H9 (cell line): ENCODE results near the gene ZNHIT2. TPM values are rescaled to one million over a fixed set of nuclear protein-coding genes. Genes with fewer than 3 reads are reported as not detected.

Experiments used
- DNase-seq: peaks from one replicate; pipeline ENCODE4 v3.0.0-alpha.2; 2017
- H2AFZ ChIP-seq: one replicate; pipeline ENCODE4 v1.6.1; 2013; ENCODE audit warnings: mild to moderate bottlenecking, low read length, control low read depth, moderate library complexity
- H2AK5ac ChIP-seq: 2 replicates; pipeline ENCODE4 v1.6.1; 2013; ENCODE audit warnings: low read length, control low read depth, mixed read lengths; ENCODE audit not compliant: insufficient read length
- H2BK120ac ChIP-seq: one replicate; pipeline ENCODE4 v1.6.1; 2013; ENCODE audit warnings: low read depth, mild to moderate bottlenecking, low read length, control low read depth, inconsistent platforms; ENCODE audit not compliant: poor library complexity, severe bottlenecking
- H2BK12ac ChIP-seq: 2 replicates; pipeline ENCODE4 v1.6.1; 2013; ENCODE audit warnings: low read length, control low read depth, mixed read lengths, low read depth; ENCODE audit not compliant: insufficient read length
- H2BK15ac ChIP-seq: 2 replicates; pipeline ENCODE4 v1.6.1; 2013; ENCODE audit warnings: low read depth, low read length, control low read depth
- H2BK20ac ChIP-seq: one replicate; pipeline ENCODE4 v1.6.1; 2013; ENCODE audit warnings: low read depth, mild to moderate bottlenecking, low read length, control low read depth, inconsistent platforms; ENCODE audit not compliant: poor library complexity, severe bottlenecking
- H2BK5ac ChIP-seq: 2 replicates; pipeline ENCODE4 v1.6.1; 2013; ENCODE audit warnings: low read length, control low read depth, mixed read lengths; ENCODE audit not compliant: insufficient read length
- H3K14ac ChIP-seq: 2 replicates; pipeline ENCODE4 v1.6.1; 2013; ENCODE audit warnings: low read length, control low read depth; ENCODE audit not compliant: insufficient read depth
- H3K18ac ChIP-seq: 2 replicates; pipeline ENCODE4 v1.6.1; 2013; ENCODE audit warnings: low read depth, mild to moderate bottlenecking, mixed read lengths, low read length, control low read depth; ENCODE audit not compliant: insufficient read length
- H3K23ac ChIP-seq: 2 replicates; pipeline ENCODE4 v1.6.1; 2013; ENCODE audit warnings: low read length, control low read depth, mixed read lengths, low read depth; ENCODE audit not compliant: insufficient read length
- H3K23me2 ChIP-seq: 2 replicates; pipeline ENCODE4 v1.6.1; 2013; ENCODE audit warnings: low read depth, mild to moderate bottlenecking, mixed read lengths, low read length, control low read depth; ENCODE audit not compliant: insufficient read length, poor library complexity, severe bottlenecking
- H3K27ac ChIP-seq: 2 replicates; pipeline ENCODE4 v1.5.1; 2013; ENCODE audit warnings: low read length, control low read depth, mixed read lengths, low read depth; ENCODE audit not compliant: insufficient read length
- H3K27me3 ChIP-seq: 2 replicates; pipeline ENCODE4 v1.6.1; 2013; ENCODE audit warnings: low read length, control low read depth, inconsistent platforms; ENCODE audit not compliant: insufficient read depth
- H3K4ac ChIP-seq: 2 replicates; pipeline ENCODE4 v1.6.1; 2013; ENCODE audit warnings: low read depth, mild to moderate bottlenecking, control low read depth, inconsistent platforms, low read length, moderate library complexity
- H3K4me1 ChIP-seq: 2 replicates; pipeline ENCODE4 v1.6.1; 2013; ENCODE audit warnings: low read length, control low read depth, inconsistent platforms; ENCODE audit not compliant: insufficient read depth
- H3K4me2 ChIP-seq: 2 replicates; pipeline ENCODE4 v1.6.1; 2013; ENCODE audit warnings: low read length, control low read depth, mixed read lengths; ENCODE audit not compliant: insufficient read length, insufficient read depth
- H3K56ac ChIP-seq: 2 replicates; pipeline ENCODE4 v1.6.1; 2013; ENCODE audit warnings: low read depth, mild to moderate bottlenecking, mixed read lengths, low read length, control low read depth; ENCODE audit not compliant: insufficient read length
- H3K79me1 ChIP-seq: 2 replicates; pipeline ENCODE4 v1.6.1; 2013; ENCODE audit warnings: low read depth, mild to moderate bottlenecking, moderate library complexity, low read length, control low read depth, inconsistent platforms; ENCODE audit not compliant: insufficient read depth, poor library complexity, severe bottlenecking
- H3K79me2 ChIP-seq: 2 replicates; pipeline ENCODE4 v1.6.1; 2013; ENCODE audit warnings: low read length, control low read depth, inconsistent platforms; ENCODE audit not compliant: insufficient read depth
- H3K9ac ChIP-seq: 2 replicates; pipeline ENCODE4 v1.6.1; 2013; ENCODE audit warnings: low read length, control low read depth, mixed read lengths; ENCODE audit not compliant: insufficient read length; ENCODE audit errors: extremely low read depth
- H3K9me3 ChIP-seq: one replicate; pipeline ENCODE4 v1.6.1; 2013; ENCODE audit warnings: low read depth, low read length, inconsistent platforms; ENCODE audit not compliant: control insufficient read depth
- H3T11ph ChIP-seq: one replicate; pipeline ENCODE4 v1.6.1; 2013; ENCODE audit warnings: mild to moderate bottlenecking, low read length, control low read depth, inconsistent platforms
- H4K20me1 ChIP-seq: one replicate; pipeline ENCODE4 v1.6.1; 2013; ENCODE audit not compliant: control insufficient read depth, insufficient read length, insufficient read depth
- H4K5ac ChIP-seq: 2 replicates; pipeline ENCODE4 v1.6.1; 2013; ENCODE audit warnings: low read depth, mild to moderate bottlenecking, mixed read lengths, low read length, control low read depth; ENCODE audit not compliant: insufficient read length
- H4K8ac ChIP-seq: replicated peaks from 2 replicates; pipeline ENCODE4 v1.6.1; 2013; ENCODE audit warnings: low read length, control low read depth, mixed read lengths, low read depth; ENCODE audit not compliant: insufficient read length
- H4K91ac ChIP-seq: 2 replicates; pipeline ENCODE4 v1.6.1; 2013; ENCODE audit warnings: low read depth, mild to moderate bottlenecking, moderate library complexity, mixed read lengths, low read length, control low read depth; ENCODE audit not compliant: insufficient read length
- H3K27ac Mint-ChIP-seq, 3 experiments: 2 replicates in 2 of 3; 3 replicates in 1 of 3; pipeline ENCODE4 v1.8.0; 2020 to 2021; ENCODE audit warnings: mixed read lengths in 3 of 3, mild to moderate bottlenecking in 1 of 3, moderate library complexity in 1 of 3
- H3K27me3 Mint-ChIP-seq: 2 replicates; pipeline ENCODE4 v1.8.0; 2021; ENCODE audit warnings: low read depth, mild to moderate bottlenecking, moderate library complexity, mixed read lengths
- H3K36me3 Mint-ChIP-seq, 3 experiments: 2 replicates in 2 of 3; 3 replicates in 1 of 3; pipeline ENCODE4 v1.8.0; 2020 to 2021; ENCODE audit warnings: low read depth in 3 of 3, mixed read lengths in 3 of 3; ENCODE audit not compliant: insufficient read depth in 1 of 3
- H3K4me1 Mint-ChIP-seq, 2 experiments: 2 replicates each; pipeline ENCODE4 v1.8.0; 2020; ENCODE audit warnings: mixed read lengths in 2 of 2
- H3K4me3 Mint-ChIP-seq, 2 experiments: 2 replicates in 1 of 2; 3 replicates in 1 of 2; pipeline ENCODE4 v1.8.0; 2020 to 2021; ENCODE audit warnings: mild to moderate bottlenecking in 2 of 2, mixed read lengths in 2 of 2, moderate library complexity in 1 of 2
- H3K9me3 Mint-ChIP-seq, 2 experiments: 2 replicates in 1 of 2; 3 replicates in 1 of 2; pipeline ENCODE4 v1.8.0; 2020; ENCODE audit warnings: mild to moderate bottlenecking in 2 of 2, mixed read lengths in 2 of 2, moderate library complexity in 1 of 2
- CTCF ChIP-seq: fragments of 200-600 bp; sonication (generic); conservative IDR thresholded peaks from 3 replicates; pipeline ENCODE4 v1.8.0; 2021; ENCODE audit warnings: antibody characterized with exemption, mild to moderate bottlenecking
- WGBS: extraction: QIAGEN DNeasy Blood & Tissue Kit; methylation state at CpG from one replicate; pipeline ENCODE4 v1.1.7; 2013; ENCODE audit warnings: missing lambda C conversion rate, low lambda C conversion rate, mixed read lengths; ENCODE audit not compliant: insufficient read length; ENCODE audit errors: extremely low coverage; 5-methylcytosine and 5-hydroxymethylcytosine counted together
- total RNA-seq: library from RNA; stranded (reverse); gene quantifications from 2 replicates; pipeline ENCODE4 v1.2.1, GENCODE V29; 2021

ZNHIT2 gene
- total RNA-seq, 1 experiment from 2014 or later = 18.3 TPM

- peak; percentile 83 for DNase-seq
- no peak overlapping the region for H2AK5ac ChIP-seq
- WGBS = no CpG with 5 or more reads among the region's 18 CpGs
- H3K56ac ChIP-seq = no peak overlapping the region
- H3K18ac ChIP-seq = no peak overlapping the region
- no peaks in the 10 kb centered on the region for H3K79me2 ChIP-seq
- H2BK5ac ChIP-seq = no peak overlapping the region
- peaks cover 19 to 23% of the 10 kb centered on the region in 2 experiments for H3K4me1 Mint-ChIP-seq
- H3K4me3 Mint-ChIP-seq = peak overlapping the region; percentile 93 to 95
- peak overlapping the region; percentile 58 for H3K4me2 ChIP-seq
- no peak overlapping the region for H2AFZ ChIP-seq
- H4K5ac ChIP-seq = no peak overlapping the region
- no peak overlapping the region for H3K27ac ChIP-seq
- no peak overlapping the region for H4K8ac ChIP-seq
- H3K9me3 Mint-ChIP-seq = no peaks in the 10 kb centered on the region; a peak in 1 of 5 replicates
- no peak overlapping the region for H3K4ac ChIP-seq
- no peaks in the 10 kb centered on the region for H3K27me3 ChIP-seq
- H2BK120ac ChIP-seq = no peak overlapping the region
- H2BK20ac ChIP-seq = no peak overlapping the region
- peaks cover 5 to 31% (median 31%) of the 10 kb centered on the region in 3 experiments; a peak in 6 of 7 replicates for H3K36me3 Mint-ChIP-seq
- H3K27me3 Mint-ChIP-seq = no peaks in the 10 kb centered on the region
- no peak overlapping the region for H3K14ac ChIP-seq
- H4K91ac ChIP-seq = no peak overlapping the region
- no peak overlapping the region for H2BK15ac ChIP-seq
- H3K9me3 ChIP-seq = no peaks in the 10 kb centered on the region
- H3K79me1 ChIP-seq = no peaks in the 10 kb centered on the region
- H3K4me1 ChIP-seq = no peaks in the 10 kb centered on the region
- H2BK12ac ChIP-seq = no peak overlapping the region
- no peak for TF ChIP-seq CTCF
- H3T11ph ChIP-seq = no peak overlapping the region
- H3K9ac ChIP-seq = peak overlapping the region; percentile 96
- no peaks in the 10 kb centered on the region for H4K20me1 ChIP-seq
- H3K23me2 ChIP-seq = peaks cover 14% of the 10 kb centered on the region
- no peak overlapping the region for H3K23ac ChIP-seq
- H3K27ac Mint-ChIP-seq = peak overlapping the region; percentile 100; a peak in 6 of 7 replicates
Measured at GRCh38 chr11:65132988-65133700, 15.6 kb upstream of the ZNHIT2 start.
